Hypothalamus (tissue), 51 donors: Measurements from ENCODE around the gene HTATSF1.

Experiments
- DNase-seq, 51 donors: peaks; one replicate each; lab custom pipeline; 2025; lab: John Stamatoyannopoulos, UW

Gene HTATSF1, protein sequence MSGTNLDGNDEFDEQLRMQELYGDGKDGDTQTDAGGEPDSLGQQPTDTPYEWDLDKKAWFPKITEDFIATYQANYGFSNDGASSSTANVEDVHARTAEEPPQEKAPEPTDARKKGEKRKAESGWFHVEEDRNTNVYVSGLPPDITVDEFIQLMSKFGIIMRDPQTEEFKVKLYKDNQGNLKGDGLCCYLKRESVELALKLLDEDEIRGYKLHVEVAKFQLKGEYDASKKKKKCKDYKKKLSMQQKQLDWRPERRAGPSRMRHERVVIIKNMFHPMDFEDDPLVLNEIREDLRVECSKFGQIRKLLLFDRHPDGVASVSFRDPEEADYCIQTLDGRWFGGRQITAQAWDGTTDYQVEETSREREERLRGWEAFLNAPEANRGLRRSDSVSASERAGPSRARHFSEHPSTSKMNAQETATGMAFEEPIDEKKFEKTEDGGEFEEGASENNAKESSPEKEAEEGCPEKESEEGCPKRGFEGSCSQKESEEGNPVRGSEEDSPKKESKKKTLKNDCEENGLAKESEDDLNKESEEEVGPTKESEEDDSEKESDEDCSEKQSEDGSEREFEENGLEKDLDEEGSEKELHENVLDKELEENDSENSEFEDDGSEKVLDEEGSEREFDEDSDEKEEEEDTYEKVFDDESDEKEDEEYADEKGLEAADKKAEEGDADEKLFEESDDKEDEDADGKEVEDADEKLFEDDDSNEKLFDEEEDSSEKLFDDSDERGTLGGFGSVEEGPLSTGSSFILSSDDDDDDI

DNA sequence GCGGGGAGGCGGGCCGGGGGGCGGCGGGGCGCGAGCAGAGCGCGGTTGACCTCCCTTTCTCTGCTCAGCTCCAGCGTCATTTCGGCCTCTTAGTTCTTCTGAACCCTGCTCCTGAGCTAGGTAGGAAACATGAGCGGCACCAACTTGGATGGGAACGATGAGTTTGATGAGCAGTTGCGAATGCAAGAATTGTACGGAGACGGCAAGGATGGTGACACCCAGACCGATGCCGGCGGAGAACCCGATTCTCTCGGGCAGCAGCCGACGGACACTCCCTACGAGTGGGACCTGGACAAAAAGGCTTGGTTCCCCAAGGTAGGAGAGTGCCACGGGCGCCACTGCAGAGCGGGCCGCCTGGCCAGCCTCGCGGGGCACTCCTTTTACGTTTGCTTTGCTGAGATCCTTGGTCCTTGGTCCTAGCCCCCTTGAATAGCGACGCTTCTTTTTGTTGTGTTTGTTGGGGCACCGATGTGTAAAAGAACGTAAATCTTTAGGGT is at the start of gene HTATSF1:
HTATSF1 (plus strand) TSS at position 37 of the 497 bp plus-strand sequence; CDS start at position 130, 93 bp downstream.
- peak in 7 of 51 donors; percentile 2 to 44 (median 23) for DNase-seq

DNA sequence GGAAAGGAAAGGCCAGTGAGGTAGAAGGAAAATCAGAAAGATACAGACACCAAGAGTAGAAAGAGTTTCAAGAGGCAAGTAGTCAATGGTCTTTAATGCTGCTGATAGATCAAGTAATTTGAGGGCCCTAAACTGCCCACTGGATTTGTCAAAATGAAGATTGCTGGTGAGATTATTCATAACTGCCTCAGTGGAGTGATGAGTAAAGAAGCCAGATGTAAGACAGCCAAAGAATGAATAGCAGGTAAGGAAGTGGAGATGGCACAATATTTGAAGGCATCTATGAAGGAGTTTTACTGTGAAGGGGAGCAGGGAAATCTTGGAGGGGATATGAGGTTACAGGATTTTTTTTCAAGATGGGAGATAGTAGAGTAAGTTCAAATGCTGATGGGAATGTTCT is 49.4 kb upstream of the HTATSF1 start:
- DNase-seq: no peak

DNA sequence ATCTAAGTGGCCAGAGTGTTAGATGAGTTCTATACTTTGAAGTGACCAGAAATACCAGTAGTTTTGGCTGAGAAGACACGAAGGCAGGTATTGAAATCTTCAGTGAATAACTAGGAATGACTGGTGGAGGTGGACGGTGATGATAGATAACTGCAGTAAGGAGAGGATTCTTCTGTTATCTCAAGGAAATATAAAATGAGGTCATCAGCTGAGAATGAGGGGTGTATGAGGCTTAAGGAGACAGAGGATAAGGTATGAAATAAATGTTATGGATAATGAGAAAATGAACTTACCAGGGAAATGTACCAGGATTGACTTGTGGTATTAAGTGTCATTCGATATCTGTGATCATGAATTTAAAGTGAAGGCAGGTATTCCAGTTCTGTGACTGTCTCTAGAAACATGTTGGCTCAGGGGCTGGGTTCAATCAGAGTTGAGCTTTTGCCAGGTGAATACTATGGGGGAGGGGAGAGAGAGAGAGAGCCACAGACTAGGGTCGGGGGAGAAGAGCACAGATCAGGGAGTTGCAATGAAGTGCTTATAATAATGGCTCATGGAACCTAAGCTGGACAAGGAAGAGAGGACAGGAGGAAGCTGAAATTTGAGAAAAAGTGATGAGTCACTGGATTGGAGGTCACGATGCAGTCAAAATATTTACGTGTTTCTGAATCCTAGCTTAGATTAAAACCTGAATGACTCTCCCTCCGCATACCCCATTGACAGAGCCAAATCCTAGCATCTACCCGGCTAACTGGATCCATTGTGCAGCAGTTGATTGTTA is 47.2 kb upstream of the HTATSF1 start:
- no peak for DNase-seq

DNA sequence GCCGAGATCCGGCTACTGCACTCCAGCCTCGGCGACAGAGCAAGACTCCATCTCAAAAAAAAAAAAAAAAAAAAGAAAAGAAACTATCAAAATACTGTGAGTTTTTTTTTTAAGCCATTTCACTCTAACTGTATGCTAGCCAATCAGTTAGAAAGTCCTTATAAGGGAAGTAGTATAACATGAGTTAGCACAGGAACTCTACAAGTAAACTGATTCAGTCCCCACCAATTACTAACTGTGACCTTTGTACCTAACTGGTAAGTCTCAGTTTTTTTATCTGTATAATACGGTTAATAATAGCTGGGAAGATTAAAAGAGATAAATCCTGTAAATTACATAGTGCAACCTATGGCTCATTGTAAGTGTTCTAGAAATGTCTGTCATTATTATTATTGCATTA is 44.8 kb upstream of the HTATSF1 start:
- no peak for DNase-seq

DNA sequence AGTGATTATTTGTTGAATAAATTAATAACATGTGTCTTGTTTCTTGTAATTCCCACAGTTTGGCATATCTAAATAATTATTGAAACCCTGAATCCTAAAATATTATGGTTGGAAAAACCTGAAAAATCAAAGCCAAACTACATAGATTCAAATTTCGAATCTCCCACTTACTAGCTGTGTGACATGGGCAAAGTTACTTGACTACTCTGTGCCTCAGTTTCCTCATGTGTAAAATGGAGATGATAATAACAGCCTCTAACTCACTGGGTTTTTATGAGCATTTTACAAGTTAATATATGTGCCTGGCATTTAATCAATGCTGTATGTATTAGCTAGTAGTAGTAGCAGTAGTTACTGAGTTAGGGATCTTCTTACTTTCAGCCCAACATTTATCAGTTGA is 44.3 kb upstream of the HTATSF1 start:
- DNase-seq: no peak

DNA sequence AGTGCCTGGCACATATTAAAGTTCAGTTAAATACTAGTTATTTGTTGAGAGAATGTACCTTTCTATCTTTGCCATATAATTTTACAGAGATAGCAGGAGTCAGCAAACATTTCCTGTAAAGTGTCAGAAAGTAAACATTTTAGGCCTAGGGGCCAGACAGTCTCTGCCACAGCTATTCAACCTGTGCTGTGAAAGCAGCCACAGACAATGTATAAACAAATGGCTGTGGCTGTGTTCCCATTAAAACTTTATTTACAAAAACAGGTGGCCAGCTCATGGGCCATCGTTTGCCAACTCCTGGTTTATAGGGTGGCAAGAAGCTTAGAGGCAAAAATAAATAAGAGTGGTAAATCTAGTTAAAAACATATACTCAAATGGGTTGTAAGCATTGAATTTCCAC is 43.6 kb upstream of the HTATSF1 start:
- no peak for DNase-seq

DNA sequence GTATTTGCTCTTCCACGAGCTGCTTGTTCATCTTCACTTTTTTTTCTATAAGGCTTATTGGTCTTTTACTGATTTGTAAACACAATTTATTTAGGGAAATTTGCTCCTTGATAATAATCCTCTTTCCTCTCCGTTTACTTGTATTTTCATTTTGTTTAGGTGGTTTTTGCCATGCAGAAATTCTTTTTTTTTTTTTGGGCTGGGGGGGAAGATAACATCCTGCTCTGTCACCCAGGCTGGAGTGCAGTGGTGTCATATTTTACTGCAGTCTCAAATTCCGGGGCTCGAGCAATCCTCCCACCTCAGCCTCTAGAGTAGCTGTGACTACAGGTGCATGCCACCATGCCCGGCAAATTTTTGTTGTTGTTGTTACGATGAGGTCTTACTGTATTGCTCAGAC is 41.3 kb upstream of the HTATSF1 start:
- no peak for DNase-seq

DNA sequence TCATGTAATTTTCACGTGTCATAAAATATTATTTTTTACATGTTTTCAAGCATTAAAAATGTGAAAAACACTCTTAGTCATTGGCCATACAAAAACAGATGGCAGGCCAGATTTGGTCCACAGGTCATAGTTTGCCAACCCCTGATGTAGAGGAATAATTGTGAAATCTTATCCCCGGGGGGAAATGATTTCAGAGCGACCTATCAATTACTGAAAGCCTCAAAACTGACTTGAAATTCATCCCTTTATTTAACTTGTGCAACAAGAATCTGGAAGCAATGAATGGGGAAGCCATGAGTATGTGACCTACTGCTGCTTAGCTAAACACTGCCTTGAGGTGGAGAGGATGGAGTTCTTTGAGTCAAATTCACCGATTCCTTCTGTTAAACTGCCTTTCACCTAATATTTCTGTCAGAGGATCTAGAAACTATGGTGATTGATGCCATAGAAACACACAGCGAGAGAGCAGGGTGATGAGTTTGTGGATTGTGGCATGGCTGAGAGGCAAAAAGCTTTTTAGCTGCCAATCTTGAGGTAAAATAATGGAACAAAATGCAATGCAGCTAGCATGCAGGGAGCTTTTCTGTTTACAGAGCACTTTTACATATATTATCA is 40.0 kb upstream of the HTATSF1 start:
- DNase-seq: no peak

DNA sequence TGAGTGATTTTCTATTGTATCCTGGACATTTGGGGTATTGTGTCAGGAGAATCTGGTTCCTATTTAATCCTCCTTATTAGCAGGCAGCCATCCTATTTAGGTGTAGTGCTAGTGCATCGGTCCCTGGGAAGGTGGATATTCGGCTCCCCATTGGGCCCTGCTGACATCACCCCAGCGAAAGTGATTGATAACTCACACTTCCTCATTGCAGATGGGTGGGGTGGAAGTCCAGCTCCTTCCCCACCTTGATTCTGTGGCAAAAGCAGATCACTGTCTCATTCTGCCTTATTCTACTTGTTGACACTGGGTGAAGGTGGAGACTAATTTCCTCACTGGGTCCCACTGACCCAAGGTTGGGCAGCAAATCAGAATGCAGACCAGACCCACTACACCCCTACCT is 32.8 kb upstream of the HTATSF1 start:
- no peak for DNase-seq

DNA sequence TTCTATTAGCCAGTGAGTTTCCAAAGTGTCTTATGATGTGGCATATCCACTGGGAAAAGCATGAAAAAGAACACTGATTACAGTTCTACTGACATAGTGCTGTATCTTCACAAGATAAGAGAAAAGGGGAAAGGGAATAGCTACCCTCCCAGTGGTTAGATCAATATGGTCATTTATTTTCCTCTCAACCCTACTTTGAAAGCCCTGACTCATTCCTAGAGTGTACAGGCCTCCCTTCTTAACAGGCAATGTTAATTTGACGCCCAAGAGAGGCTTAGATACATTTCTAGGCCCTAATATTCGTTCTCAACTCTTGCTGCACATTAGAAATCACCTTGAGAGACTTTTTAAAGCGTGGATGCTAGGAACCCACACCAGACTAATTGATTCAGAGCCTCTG is 30.1 kb upstream of the HTATSF1 start:
- no peak for DNase-seq

DNA sequence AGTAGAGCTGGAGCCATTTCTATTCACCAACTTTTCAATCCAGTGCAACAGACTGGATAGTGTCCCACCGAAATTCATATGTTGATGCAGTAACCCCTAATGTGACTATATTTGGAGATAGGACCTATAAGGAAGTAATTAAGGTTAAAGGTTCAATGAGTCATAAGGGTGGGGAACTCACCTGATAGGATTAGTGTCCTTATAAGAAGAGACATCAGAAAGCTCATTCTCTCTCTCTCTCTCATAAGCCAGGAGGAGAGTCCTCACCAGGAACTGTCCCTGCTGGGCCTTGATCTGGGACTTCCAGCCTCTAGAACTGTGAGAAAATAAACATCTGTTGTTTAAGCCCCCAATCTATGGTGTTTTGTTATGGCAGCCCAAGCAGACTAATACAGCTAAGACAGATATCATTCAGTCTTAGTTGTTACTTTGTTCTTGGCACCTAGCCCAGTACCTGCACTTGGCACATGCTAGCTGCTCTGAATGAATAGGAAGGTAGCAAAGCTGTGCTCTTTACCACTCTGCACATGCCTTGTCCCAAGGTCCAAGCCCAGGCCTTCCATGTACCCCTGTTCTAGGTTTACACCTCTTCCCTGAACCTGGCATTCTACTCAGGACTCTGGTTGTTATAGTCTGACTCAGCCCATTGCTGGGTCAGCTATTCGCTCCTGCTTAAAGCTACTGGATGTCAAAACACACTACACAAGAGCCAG is 28.8 kb upstream of the HTATSF1 start:
- DNase-seq: no peak

DNA sequence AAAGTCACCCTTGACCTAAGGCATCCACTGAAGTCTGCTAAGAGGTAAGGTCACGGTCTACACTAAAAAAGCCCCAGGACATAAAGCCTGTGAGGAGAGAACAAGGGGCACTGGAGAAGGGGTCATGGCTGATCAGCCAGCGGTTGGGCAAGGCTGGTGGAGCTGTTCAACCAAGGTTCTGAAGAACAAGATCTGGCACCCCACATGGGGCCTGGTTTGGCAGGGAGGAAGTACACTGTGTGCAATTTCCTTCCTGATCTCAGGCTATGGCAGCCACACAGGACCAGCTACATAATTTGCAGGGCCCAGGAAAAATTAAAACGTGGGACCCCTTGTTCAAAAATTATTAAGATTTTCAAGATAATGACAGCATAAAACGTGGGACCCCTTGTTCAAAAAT is 23.7 kb upstream of the HTATSF1 start:
- DNase-seq: no peak

DNA sequence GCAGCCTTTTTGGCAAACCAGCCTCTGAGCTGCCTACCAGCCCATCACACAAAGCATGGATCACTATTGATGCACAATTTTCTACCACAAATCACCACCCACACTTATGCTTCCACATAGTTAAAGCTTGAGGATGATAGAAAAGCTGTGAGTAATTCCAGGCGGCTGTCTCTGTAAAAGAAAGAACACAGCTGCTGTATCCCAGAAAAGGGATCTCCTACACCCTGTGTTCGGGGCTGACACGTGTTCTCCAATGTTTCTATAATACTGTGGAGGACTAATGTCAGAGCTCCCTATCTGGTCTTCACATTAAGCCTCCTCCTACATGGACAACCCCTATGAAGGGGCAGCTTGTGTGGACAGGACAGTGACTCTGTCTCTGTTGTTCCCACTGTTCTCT is 22.2 kb upstream of the HTATSF1 start:
- peak in 1 of 51 donors; percentile 9 for DNase-seq

DNA sequence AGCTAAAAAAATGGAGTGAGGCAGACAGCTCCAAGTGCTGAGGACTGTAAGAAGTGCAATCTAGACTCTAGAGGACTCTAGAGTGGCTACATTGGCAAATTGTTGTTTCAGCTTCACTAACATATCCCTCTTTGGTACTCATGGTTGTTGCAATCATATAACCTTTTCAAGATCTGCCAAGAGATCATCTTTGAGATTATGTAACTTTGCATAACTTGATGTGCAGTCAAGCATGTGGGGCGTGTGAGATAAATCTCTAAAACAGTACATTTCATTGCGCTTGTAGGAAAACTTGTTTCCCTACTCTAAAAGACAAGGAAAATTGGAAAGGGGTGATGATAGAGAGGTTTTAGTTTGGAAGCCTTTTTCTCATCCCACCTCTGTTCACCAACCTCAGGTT is 20.9 kb upstream of the HTATSF1 start:
- no peak for DNase-seq

DNA sequence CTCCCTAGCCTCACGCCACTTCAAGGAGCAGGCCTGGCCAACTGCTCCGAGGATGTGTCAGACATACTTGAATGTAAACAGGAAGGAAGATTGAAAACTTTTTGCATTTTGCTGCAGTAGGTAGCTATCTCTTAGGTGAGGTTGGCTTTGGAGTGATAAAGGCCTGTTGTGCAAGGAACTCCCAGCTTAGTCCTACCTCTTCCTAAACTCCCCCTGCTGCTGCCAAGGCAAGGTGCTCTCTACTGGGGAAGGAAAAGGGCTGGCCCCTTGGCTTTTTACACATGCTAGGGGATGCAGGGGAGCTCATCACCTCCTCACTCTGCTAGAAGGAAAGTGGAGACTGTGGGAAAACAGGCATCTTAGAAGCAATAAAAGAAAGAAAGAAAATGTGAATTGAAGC is 20.4 kb upstream of the HTATSF1 start:
- DNase-seq: no peak

DNA sequence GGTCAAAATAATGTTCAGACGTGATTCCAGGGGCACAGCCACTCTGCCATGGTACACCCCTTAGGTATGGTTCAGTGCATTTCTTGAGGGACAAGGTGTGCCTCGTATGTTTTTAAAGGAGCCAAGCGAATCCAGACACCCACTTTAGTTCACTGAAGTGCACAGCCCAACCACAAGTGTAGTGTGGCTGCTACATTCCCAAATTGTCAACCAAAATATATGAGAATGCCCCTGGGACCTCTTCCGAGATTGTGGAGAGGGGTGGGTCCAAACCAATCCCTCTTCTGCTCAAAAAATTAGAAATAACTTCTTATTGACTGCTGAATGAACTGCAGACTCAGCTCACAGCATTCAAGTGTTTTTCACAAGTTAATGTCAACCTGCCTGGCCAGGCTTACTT is 17.0 kb upstream of the HTATSF1 start:
- DNase-seq: no peak

DNA sequence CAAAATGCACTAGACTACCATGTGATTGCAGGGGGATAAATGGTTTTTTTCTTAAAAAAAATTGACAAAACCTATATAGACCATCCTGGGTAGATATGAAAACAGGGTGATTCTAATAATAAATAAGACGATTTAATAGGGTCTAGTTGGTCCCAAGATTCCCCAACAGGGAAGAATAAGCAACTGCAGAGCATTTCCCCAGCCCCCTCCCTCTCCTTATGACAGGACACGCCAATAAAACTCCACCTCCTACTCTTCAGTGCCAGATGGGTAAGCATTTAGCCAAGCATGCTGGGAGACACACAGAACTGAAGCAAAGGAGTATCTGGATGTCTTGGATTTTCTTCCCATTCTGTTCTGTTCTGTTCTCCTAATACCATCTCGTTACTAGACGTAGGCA is 9.7 kb upstream of the HTATSF1 start, which contains the start of gene BRS3:
BRS3 (plus strand) TSS at position 301 of the 400 bp plus-strand sequence. CDS start 168 bp downstream, outside the sequence.
- no peak for DNase-seq

DNA sequence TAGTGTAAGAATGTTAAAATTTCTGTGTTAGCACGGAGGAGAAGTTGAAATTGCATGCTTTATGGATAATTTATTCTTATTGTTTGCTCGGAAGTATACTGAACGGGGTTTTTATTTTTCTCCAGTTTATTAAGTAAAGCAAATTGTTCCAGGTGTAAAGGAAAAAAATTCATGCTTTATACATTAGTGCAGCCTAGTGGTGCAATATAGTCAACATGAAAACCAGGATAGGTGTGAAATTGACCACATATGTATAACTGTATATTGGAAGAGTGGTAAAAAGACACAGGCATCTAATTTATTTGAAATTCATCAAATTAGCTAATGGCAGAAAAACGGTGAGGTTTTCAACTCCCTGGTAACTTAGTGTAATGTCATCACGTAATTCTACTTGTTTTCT is 8.7 kb upstream of the HTATSF1 start:
- no peak for DNase-seq

DNA sequence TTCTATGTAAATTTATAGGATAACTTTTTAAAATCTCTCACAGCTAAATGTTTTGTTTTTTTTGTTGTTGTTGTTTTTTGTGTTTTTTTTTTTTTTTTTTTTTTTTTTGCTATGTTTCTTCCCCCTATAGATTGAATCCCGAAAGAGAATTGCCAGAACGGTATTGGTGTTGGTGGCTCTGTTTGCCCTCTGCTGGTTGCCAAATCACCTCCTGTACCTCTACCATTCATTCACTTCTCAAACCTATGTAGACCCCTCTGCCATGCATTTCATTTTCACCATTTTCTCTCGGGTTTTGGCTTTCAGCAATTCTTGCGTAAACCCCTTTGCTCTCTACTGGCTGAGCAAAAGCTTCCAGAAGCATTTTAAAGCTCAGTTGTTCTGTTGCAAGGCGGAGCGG is 5.6 kb upstream of the HTATSF1 start:
- no peak for DNase-seq

DNA sequence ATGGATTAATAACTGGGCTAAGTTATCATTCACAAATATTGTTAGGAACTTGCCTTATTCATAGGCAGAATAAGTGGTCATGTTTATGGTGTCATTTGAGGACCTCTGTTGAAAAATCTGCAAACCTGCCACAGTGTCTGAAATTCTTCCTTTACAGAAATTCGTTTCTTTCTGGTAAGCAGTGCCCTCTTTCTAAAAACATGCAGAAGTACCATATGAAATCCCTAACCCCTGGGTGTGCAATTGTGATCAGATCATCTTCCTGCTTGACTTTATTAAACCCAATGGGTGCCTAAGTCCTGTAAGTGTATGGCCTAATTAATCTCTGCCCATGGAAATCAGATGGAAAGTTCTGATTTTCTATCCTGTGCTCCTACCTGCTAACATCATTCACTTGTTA is 4.4 kb upstream of the HTATSF1 start:
- DNase-seq: no peak
